HFF-Myc (cell line): ENCODE measurements around the gene MALT1.

Source experiments
- DNase-seq: peaks from one replicate; pipeline ENCODE4 v3.0.0-alpha.2; 2011; ENCODE audit warnings: low read depth; ENCODE audit errors: extremely low read depth
- H3K4me3 ChIP-seq: replicated peaks from 2 replicates; pipeline ENCODE4 v1.5.1; 2011; ENCODE audit warnings: low read depth, mild to moderate bottlenecking, control low read depth, low read length
- CTCF ChIP-seq: IDR thresholded peaks from 2 replicates; pipeline ENCODE4 v1.5.1; 2012; ENCODE audit warnings: mild to moderate bottlenecking, low read depth, low read length, control low read depth; ENCODE audit errors: missing control alignments

MALT1 gene

GRCh38 chr18:58758046-58758445 lies 86.8 kb downstream of the MALT1 start:
- DNase-seq: no peak
- no peak for TF ChIP-seq CTCF
- no peak overlapping the region for H3K4me3 ChIP-seq

GRCh38 chr18:58758606-58759005 lies 87.3 kb downstream of the MALT1 start:
- H3K4me3 ChIP-seq: no peak overlapping the region
- TF ChIP-seq CTCF: no peak
- DNase-seq: no peak

GRCh38 chr18:58761241-58761969 lies 90.1 kb downstream of the MALT1 start:
- no peak for TF ChIP-seq CTCF
- DNase-seq: no peak
- H3K4me3 ChIP-seq: no peak overlapping the region

GRCh38 chr18:58761970-58762780 lies 90.9 kb downstream of the MALT1 start:
- no peak for DNase-seq
- TF ChIP-seq CTCF: no peak
- H3K4me3 ChIP-seq: no peak overlapping the region

GRCh38 chr18:58762781-58763171 lies 91.5 kb downstream of the MALT1 start:
- no peak for TF ChIP-seq CTCF
- no peak overlapping the region for H3K4me3 ChIP-seq
- DNase-seq: no peak

GRCh38 chr18:58766164-58766563 lies 94.9 kb downstream of the MALT1 start:
- TF ChIP-seq CTCF: no peak
- no peak overlapping the region for H3K4me3 ChIP-seq
- DNase-seq: no peak
